IMR-90 (cell line): Measurements from ENCODE around the gene ARV1.

Source experiments
- BHLHE40 ChIP-seq: fragments of 150-350 bp; IDR thresholded peaks from 2 replicates; pipeline ENCODE4 v1.6.1; 2016; ENCODE audit warnings: mild to moderate bottlenecking, low read depth, low read length
- CEBPB ChIP-seq: IDR thresholded peaks from 2 replicates; pipeline ENCODE4 v1.6.1; 2012; ENCODE audit warnings: low read depth, low read length, improper control_type of control experiment
- FOS ChIP-seq: fragments of 150-350 bp; IDR thresholded peaks from 2 replicates; pipeline ENCODE4 v1.6.1; 2016; ENCODE audit warnings: low read depth, low read length
- MAFK ChIP-seq: IDR thresholded peaks from 2 replicates; pipeline ENCODE4 v1.6.1; 2012; ENCODE audit warnings: low read depth, low read length, improper control_type of control experiment
- MXI1 ChIP-seq: IDR thresholded peaks from 2 replicates; pipeline ENCODE4 v1.6.1; 2012; ENCODE audit warnings: low read depth, mild to moderate bottlenecking, low read length, moderate library complexity, borderline replicate concordance
- POLR2A ChIP-seq: IDR thresholded peaks from 2 replicates; pipeline ENCODE4 v1.6.1; 2012; ENCODE audit warnings: mild to moderate bottlenecking, low read depth, low read length
- RAD21 ChIP-seq: IDR thresholded peaks from 2 replicates; pipeline ENCODE4 v1.6.1; 2012; ENCODE audit warnings: low read length, improper control_type of control experiment
- SMC3 ChIP-seq: fragments of 150-350 bp; IDR thresholded peaks from 2 replicates; pipeline ENCODE4 v1.6.1; 2016; ENCODE audit warnings: low read depth, mild to moderate bottlenecking, antibody characterized with exemption, low read length, moderate library complexity
- TF ChIP-seq, protein P1 (sequence below): conservative IDR thresholded peaks from 2 replicates; pipeline ENCODE4 v1.5.1; 2012; ENCODE audit warnings: mild to moderate bottlenecking, low read depth, low read length, improper control_type of control experiment
- TF ChIP-seq, protein P2 (sequence below): fragments of 150-350 bp; IDR thresholded peaks from 2 replicates; pipeline ENCODE4 v1.6.1; 2017; ENCODE audit warnings: mild to moderate bottlenecking, antibody characterized with exemption, low read length, low read depth
- TF ChIP-seq, protein P3 (sequence below): fragments of 150-350 bp; IDR thresholded peaks from 2 replicates; pipeline ENCODE4 v1.6.1; 2016; ENCODE audit warnings: low read depth, mild to moderate bottlenecking, low read length, moderate library complexity, borderline replicate concordance

DNA sequence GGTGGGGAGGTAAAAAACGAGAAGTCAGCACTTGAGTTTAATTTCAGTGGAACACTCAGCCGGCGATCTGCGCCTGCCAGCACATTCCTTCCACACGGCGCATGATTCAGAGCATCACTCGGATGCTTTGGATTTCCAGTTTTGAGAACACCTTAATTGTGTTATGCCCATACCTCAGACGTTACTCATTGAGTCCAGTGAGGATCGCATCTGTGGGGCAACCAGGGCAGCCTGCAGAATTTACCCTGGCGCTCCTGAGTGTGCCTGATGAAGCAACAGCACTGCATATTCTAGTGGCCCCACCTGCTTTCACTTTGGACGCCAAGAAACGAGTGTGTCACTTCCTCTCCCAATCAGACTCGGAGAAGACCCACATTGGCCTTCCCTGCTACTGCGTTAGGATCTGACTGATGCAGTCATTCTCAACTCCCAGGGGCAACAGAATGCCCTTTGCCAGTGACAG is 41.3 kb downstream of the ARV1 start:
- no peak for TF ChIP-seq MAFK
- TF ChIP-seq MXI1: no peak
- TF ChIP-seq POLR2A: no peak
- TF ChIP-seq CEBPB: peak; percentile 33; the same call in 1 of the 2 replicates
- TF ChIP-seq, protein P1, sequence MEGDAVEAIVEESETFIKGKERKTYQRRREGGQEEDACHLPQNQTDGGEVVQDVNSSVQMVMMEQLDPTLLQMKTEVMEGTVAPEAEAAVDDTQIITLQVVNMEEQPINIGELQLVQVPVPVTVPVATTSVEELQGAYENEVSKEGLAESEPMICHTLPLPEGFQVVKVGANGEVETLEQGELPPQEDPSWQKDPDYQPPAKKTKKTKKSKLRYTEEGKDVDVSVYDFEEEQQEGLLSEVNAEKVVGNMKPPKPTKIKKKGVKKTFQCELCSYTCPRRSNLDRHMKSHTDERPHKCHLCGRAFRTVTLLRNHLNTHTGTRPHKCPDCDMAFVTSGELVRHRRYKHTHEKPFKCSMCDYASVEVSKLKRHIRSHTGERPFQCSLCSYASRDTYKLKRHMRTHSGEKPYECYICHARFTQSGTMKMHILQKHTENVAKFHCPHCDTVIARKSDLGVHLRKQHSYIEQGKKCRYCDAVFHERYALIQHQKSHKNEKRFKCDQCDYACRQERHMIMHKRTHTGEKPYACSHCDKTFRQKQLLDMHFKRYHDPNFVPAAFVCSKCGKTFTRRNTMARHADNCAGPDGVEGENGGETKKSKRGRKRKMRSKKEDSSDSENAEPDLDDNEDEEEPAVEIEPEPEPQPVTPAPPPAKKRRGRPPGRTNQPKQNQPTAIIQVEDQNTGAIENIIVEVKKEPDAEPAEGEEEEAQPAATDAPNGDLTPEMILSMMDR: no peak
- TF ChIP-seq, protein P2, sequence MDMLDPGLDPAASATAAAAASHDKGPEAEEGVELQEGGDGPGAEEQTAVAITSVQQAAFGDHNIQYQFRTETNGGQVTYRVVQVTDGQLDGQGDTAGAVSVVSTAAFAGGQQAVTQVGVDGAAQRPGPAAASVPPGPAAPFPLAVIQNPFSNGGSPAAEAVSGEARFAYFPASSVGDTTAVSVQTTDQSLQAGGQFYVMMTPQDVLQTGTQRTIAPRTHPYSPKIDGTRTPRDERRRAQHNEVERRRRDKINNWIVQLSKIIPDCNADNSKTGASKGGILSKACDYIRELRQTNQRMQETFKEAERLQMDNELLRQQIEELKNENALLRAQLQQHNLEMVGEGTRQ: no peak
- TF ChIP-seq RAD21: no peak
- TF ChIP-seq BHLHE40: no peak
- TF ChIP-seq SMC3: no peak
- TF ChIP-seq FOS: no peak
- TF ChIP-seq, protein P3, sequence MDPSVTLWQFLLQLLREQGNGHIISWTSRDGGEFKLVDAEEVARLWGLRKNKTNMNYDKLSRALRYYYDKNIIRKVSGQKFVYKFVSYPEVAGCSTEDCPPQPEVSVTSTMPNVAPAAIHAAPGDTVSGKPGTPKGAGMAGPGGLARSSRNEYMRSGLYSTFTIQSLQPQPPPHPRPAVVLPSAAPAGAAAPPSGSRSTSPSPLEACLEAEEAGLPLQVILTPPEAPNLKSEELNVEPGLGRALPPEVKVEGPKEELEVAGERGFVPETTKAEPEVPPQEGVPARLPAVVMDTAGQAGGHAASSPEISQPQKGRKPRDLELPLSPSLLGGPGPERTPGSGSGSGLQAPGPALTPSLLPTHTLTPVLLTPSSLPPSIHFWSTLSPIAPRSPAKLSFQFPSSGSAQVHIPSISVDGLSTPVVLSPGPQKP: no peak
